Ovary (tissue), 9 donors: ENCODE results near the gene AKAP7. TPM values are rescaled to one million over a fixed set of nuclear protein-coding genes. Genes with fewer than 3 reads are reported as not detected.
"Not testable (repeated sequence)": the region's sequence is repeated elsewhere in the genome, so short reads cannot be mapped to it uniquely, and the experiment has no call there.

Experiments
- DNase-seq, 5 donors: peaks; one replicate each; pipeline ENCODE4 v3.0.0-alpha.2; 2019 to 2020
- H3K27ac ChIP-seq, 2 donors: fragments of 200-600 bp; one replicate each; pipeline versions ENCODE4 v1.5.1 to v1.8.0; 2019 to 2022
- H3K27me3 ChIP-seq: fragments of 200-600 bp; one replicate; pipeline ENCODE4 v1.8.0; 2022
- H3K36me3 ChIP-seq: fragments of 200-600 bp; sonication (generic); one replicate; pipeline ENCODE4 v1.5.1; 2019
- H3K4me1 ChIP-seq: one replicate; pipeline ENCODE4 v1.8.1; 2013; ENCODE audit warnings: mild to moderate bottlenecking, moderate library complexity; ENCODE audit not compliant: insufficient read depth
- H3K4me3 ChIP-seq: fragments of 200-600 bp; sonication (generic); one replicate; pipeline ENCODE4 v1.5.1; 2017
- H3K9me3 ChIP-seq, 2 donors: fragments of 200-600 bp in 1 of 2; sonication (generic) in 1 of 2; one replicate each; pipeline versions ENCODE4 v1.5.1 to v1.8.1; 2013 to 2019; ENCODE audit warnings: mild to moderate bottlenecking in 1 of 2, moderate library complexity in 1 of 2
- EP300 ChIP-seq: sonication (generic); formaldehyde crosslinking; IDR thresholded peaks from one replicate; pipeline ENCODE4 v1.6.1; 2017; ENCODE audit warnings: antibody characterized with exemption
- POLR2A ChIP-seq: fragments of 450-650 bp; IDR thresholded peaks from one replicate; pipeline ENCODE4 v1.6.1; 2017; ENCODE audit warnings: antibody characterized with exemption, mild to moderate bottlenecking, moderate library complexity
- WGBS, 3 donors: extraction: QIAGEN DNeasy Blood & Tissue Kit in 1 of 3; methylation state at CpG; one replicate each; pipeline versions ENCODE4 v1.1.5 to v1.1.7; 2013 to 2017; 5-methylcytosine and 5-hydroxymethylcytosine counted together
- intact Hi-C, 4 donors: fragments of 100-400 bp; cut with DNase I; formaldehyde crosslinking; loops; one replicate each; pipeline versions ENCODE4 v1.11.0 to v1.15.1; 2022 to 2023
- polyA plus RNA-seq, 2 donors: library from polyadenylated mRNA; stranded (reverse); fragments of 200-250 nt in 1 of 2; fragments of 350-450 nt in 1 of 2; fragmentation: Illumina TruSeq in 1 of 2; extraction: RNeasy Lipid Tissue Mini Kit (QIAGEN cat#74804) in 1 of 2; gene quantifications; one replicate each; pipeline ENCODE4 v1.2.3, GENCODE V29; 2013 to 2014
- total RNA-seq, 7 donors: library from RNA; depleted of rRNA in 2 of 7; stranded (reverse); fragments of >200 nt in 2 of 7; fragmentation: NEBNext Ultra II Directional in 3 of 7; extraction: Animal tissue kit (Norgen Biotek cat#: 25700) in 3 of 7; gene quantifications; one replicate each; pipeline versions ENCODE4 v1.1.0 to v1.2.4, GENCODE V29; 2016 to 2023
- TF ChIP-seq, protein P1 (sequence below), 3 donors: fragments of 450-650 bp in 2 of 3; fragments of 200-600 bp in 1 of 3; IDR thresholded peaks; one replicate each; pipeline versions ENCODE4 v1.5.1 to v1.8.0; 2016 to 2022; ENCODE audit warnings: antibody characterized with exemption in 3 of 3, mild to moderate bottlenecking in 1 of 3
- donor health status: DM: no; HTN: no; CAD: no; lungs with moderate emphysema.
- donor health status: DM: no; HTN: no; CAD: no.
- donor health status: Bipolar disorder and iron deficiency.
- donor health status: DM: yes; HTN: yes; CAD: no.
- donor health status: DM: no; HTN: no; CAD: no.
- donor health status: DM: yes; HTN: yes; CAD: no.

The AKAP7 gene
- total and polyA plus RNA-seq, 9 donors: 8.4 to 38.5 (median 31.1) TPM

DNA sequence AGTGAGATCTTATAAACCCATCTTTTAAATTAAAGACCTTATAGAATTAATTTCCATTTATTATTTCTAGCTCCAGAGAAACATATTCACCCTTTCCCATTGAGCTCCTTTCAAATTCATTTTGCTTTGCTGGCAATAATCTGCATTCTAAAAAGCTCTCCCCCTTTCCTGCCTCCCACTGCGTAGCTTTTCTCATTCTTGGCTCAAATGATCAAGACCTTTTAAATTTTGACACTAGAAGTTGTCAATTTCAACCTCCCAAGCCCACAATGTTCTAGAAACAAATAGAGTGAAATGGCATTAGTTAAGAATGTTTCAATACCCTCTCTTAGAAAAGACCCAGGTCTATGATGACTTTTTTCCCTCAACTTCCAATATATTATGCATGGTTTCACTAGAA lies 186.9 kb downstream of the AKAP7 start:
- TF ChIP-seq EP300 (no peak), POLR2A (no peak)
- TF ChIP-seq, protein P1, sequence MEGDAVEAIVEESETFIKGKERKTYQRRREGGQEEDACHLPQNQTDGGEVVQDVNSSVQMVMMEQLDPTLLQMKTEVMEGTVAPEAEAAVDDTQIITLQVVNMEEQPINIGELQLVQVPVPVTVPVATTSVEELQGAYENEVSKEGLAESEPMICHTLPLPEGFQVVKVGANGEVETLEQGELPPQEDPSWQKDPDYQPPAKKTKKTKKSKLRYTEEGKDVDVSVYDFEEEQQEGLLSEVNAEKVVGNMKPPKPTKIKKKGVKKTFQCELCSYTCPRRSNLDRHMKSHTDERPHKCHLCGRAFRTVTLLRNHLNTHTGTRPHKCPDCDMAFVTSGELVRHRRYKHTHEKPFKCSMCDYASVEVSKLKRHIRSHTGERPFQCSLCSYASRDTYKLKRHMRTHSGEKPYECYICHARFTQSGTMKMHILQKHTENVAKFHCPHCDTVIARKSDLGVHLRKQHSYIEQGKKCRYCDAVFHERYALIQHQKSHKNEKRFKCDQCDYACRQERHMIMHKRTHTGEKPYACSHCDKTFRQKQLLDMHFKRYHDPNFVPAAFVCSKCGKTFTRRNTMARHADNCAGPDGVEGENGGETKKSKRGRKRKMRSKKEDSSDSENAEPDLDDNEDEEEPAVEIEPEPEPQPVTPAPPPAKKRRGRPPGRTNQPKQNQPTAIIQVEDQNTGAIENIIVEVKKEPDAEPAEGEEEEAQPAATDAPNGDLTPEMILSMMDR (IDR thresholded peaks at IDR 0.05): no peak
- WGBS, 3 donors: 47 to 58% (median 56%) methylated on average over 1 of the region's 1 CpG
- H3K4me3 ChIP-seq: no peak overlapping the region
- no peaks in the 10 kb centered on the region for H3K36me3 ChIP-seq
- no peak overlapping the region for H3K27ac ChIP-seq
- H3K9me3 ChIP-seq: no peaks in the 10 kb centered on the region
- H3K27me3 ChIP-seq: no peaks in the 10 kb centered on the region
- intact Hi-C loops: no loop called here
- H3K4me1 ChIP-seq: no peaks in the 10 kb centered on the region
- no peak for DNase-seq

DNA sequence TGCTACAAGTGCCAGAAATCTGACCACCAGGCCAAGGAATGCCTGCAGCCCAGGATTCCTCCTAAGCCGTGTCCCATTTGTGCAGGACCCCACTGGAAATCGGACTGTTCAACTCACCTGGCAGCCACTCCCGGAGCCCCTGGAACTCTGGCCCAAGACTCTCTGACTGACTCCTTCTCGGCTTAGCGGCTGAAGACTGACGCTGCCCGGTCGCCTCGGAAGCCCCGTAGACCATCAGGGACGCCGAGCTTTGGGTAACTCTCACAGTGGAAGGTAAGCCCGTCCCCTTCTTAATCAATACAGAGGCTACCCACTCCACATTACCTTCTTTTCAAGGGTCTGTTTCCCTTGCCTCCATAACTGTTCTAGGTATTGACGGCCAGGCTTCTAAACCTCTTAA lies 190.4 kb downstream of the AKAP7 start:
- WGBS, 3 donors: 80 to 94% (median 91%) methylated on average over 14 of the region's 14 CpGs
- H3K36me3 ChIP-seq, H3K9me3 ChIP-seq, H3K27me3 ChIP-seq, intact Hi-C loops, H3K27ac ChIP-seq, H3K4me3 ChIP-seq, DNase-seq, H3K4me1 ChIP-seq: not testable (repeated sequence)

DNA sequence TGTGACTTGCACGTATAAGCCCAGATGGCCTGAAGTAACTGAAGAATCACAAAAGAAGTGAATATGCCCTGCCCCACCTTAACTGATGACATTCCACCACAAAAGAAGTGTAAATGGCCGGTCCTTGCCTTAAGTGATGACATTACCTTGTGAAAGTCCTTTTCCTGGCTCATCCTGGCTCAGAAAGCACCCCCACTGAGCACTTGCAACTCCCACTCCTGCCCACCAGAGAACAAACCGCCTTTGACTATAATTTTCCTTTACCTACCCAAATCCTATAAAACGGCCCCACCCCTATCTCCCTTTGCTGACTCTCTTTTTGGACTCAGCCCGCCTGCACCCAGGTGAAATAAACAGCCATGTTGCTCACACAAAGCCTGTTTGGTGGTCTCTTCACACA lies 193.5 kb downstream of the AKAP7 start:
- H3K27me3 ChIP-seq, H3K4me3 ChIP-seq, H3K36me3 ChIP-seq, H3K4me1 ChIP-seq, H3K27ac ChIP-seq, H3K9me3 ChIP-seq, intact Hi-C loops, DNase-seq: not testable (repeated sequence)
- WGBS, 3 donors: 81 to 90% (median 88%) methylated on average over 4 to 5 of the region's 5 CpGs

DNA sequence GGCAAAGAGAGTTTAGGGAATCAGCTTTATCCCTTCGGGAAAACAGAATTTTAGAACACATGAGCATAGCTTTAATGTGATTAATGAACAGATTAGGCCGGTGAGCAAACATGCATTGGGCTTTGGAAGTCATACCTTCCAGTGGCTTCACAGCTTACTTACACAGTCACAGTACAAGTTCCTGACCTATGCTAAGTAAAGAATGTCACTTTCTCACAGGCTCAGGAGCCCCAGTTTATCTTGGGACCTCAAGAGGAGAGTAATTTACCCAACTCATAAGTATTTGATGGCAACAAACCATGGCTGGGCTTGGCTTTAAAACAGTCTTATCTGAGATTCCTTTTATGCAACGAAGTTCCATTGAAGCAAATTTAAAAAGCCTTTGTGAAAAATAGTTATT lies 195.9 kb downstream of the AKAP7 start:
- H3K4me1 ChIP-seq: no peaks in the 10 kb centered on the region
- no peak for DNase-seq

DNA sequence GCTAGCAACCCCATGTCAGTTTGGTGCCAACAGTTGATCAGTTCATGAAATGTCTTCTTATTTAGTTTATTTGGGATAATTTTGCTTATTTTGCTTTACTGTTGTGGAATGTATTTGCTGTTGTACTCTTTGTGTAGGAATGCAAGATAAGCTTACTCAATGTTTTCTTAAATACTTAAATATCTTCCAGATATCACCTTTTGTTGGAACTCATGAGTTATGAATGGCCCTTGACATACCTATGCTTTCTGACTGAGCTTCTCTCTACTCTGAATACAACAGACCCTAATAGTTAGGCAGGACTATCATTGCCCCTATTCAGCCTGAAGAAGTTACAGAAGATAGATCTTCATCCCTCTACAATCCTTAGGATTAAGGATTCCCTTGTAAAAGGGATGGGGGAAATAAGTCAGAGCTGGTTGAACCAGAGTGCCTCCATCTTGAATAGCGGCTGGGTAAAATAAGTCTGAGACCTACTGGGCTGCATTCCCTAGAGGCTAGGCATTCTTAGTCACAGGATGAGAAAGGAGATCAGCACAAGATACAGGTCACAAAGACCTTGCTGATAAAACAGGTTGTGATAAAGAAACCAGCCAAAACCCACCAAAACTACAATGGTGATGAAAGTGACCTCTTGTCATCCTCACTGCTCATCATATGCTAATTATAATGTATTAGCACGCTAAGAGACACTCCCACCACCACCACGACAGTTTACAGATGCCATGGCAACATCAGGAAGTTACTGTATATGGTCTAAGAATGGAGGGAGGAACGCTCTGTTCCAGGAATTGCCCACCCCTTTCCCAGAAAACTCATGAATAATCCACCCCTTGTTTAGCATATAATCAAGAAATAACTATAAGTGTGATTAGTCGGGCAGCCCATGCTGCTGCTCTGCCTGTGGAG lies 196.9 kb downstream of the AKAP7 start:
- intact Hi-C loops: no loop called here
- Histone ChIP-seq H3K27ac (no peak overlapping the region), H3K27me3 (no peaks in the 10 kb centered on the region), H3K4me1 (no peaks in the 10 kb centered on the region), H3K4me3 (no peak overlapping the region), H3K36me3 (no peaks in the 10 kb centered on the region), H3K9me3 (no peaks in the 10 kb centered on the region)
- no peak for DNase-seq
- TF ChIP-seq POLR2A (no peak), EP300 (no peak)
- TF ChIP-seq, protein P1 (IDR thresholded peaks at IDR 0.05): no peak
- WGBS, 3 donors: 89 to 90% (median 89%) methylated on average over 5 of the region's 5 CpGs

More for the DNA sequence above, 195.9 kb downstream of the AKAP7 start:
- no peak overlapping the region for H3K4me3 ChIP-seq
- no peaks in the 10 kb centered on the region for H3K27me3 ChIP-seq
- no peaks in the 10 kb centered on the region for H3K9me3 ChIP-seq
- H3K36me3 ChIP-seq: no peaks in the 10 kb centered on the region
- 26 to 45% (median 26%) methylated on average over 3 of the region's 3 CpGs for WGBS, 3 donors
- intact Hi-C loops: no loop called here
- TF ChIP-seq POLR2A (no peak), EP300 (no peak)
- TF ChIP-seq, protein P1 (IDR thresholded peaks at IDR 0.05): no peak
- no peak overlapping the region for H3K27ac ChIP-seq

Other genes starting within 250 kb of the AKAP7 start
- gene EPB41L2, start 72.2 kb upstream of the AKAP7 start, total RNA-seq: 100 to 1,000 TPM; 113 to 256 (median 204) TPM
- gene EPB41L2, start 72.2 kb upstream of the AKAP7 start, polyA plus RNA-seq: 100 to 1,000 TPM in 1 of 2 donors, 10 to 100 TPM in 1; 49.8 to 294 TPM